Erythroblast (primary cell): ENCODE data around the gene B3GNT3.

Source experiments
- GATA1 ChIP-seq: IDR thresholded peaks from 2 replicates; pipeline ENCODE4 v1.6.1; 2011; ENCODE audit warnings: low read depth, mild to moderate bottlenecking, control low read depth, low read length, moderate library complexity
- POLR2A ChIP-seq: IDR thresholded peaks from 2 replicates; pipeline ENCODE4 v1.6.1; 2011; ENCODE audit warnings: mild to moderate bottlenecking, low read length

DNA sequence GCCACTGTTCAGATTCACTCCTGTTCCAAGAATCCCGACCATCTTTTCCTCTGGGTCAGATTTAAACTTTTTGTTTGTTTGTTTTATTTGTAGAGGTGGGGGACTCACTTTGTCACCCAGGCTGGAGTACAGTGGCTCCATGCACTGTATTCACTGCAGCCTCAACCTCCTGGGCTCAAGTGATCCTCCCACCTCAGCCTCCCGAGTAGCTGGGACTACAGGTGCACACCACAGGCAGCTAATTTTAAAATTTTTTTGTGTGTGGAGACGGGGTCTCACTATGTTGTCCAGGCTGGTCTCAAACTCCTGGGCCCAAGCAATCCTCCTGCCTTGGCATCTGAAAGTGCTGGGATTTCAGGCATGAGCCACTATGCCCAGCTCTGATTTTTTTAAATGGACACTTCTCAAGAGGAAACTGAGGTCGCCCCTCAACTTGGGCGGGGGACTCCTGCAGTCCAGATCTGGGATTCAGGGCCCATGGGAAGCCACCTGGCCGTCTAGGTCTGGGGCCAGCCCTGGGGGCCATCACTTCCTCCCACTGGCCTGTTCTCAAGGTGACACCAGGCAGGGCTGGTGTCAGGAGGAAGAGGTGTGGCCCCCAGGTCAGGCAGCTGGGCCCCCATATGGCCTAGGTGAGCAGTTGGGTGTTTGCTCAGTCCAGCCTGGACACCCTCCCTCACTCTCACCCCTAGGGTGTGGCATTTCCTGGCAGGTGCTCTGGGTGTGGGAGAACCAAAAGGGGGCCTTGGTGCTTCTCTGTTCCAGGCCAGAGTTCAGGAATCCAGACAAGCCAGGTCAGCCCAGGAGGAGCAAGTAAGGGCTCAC, 1.3 kb downstream of the B3GNT3 start:
- no peak for TF ChIP-seq POLR2A
- TF ChIP-seq GATA1 = no peak
